ENCODE measurements around the gene C1QTNF7.

C1QTNF7 gene

DNA sequence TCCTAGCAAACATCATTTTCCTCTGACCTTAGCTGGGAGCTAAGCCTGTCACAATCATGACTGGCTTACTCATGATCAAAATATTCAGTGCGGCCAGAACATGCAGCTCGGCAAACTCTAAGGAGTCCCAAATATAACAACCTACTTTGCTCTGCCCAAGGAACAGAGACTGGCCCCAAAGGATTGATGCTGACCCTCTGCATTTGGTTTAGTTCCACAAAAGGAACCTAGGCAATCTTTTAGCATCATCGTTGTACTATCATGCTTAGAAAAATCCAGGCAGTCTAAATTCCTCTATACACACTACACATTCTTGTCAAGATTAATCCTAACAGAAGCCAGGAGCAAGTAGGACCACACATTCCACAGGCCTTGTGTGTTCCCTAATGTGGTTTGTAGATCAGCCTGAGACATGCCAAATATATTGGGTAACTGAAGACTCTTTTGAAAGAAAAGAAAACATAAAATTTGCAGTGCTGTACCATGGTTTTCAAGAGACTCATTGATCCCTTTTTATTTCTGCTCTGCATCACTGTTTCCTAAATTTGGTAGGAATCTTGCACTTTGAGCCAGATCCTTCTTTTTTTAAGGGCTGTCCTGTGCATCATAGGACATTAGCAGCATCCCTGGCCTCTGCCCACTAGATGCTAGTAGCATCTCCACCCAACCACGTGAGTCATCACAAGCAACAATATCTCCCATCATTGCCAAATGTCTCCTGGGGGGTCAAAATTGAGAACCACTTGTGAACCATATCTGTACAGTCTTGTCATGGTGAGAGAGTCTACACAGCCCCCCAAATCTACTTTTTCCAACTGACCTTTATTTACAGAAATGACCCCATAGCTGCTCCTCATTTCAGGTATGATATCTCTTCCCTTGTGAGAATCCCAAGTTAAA, 24.3 kb downstream of the C1QTNF7 start:
- in situ Hi-C loops (cut with HindIII; ENCODE audit: low sequenced_read_pairs): no loop called here

DNA sequence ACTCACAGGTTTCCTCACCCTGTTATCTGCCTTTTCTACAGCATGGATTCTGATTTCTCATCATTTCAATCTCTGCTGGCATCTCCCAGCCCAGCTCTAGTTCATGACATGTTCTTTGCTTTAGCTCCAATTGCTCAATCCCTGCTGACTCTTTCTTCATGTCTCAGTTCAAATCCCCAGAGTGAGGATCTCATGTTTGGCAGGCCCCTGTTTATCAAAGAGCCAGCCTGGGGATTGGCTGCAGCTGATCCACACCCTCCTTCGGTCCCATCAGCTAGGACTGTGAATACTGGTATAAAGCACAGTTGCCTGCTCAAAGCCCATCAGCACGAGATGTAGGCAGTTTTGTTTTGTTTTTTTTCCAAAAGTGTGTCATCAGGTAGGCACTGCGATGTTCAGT, 27.5 kb downstream of the C1QTNF7 start:
- in situ Hi-C loops (cut with HindIII; ENCODE audit: low sequenced_read_pairs): no loop called here

- in situ Hi-C loops (cut with HindIII; ENCODE audit: low sequenced_read_pairs): no loop called here
These were observed 29.8 kb downstream of the C1QTNF7 start for GRCh38 chr4:15457406-15458201.

GRCh38 chr4:15458616-15459015, 30.8 kb downstream of the C1QTNF7 start:
- in situ Hi-C loops (cut with HindIII; ENCODE audit: low sequenced_read_pairs): no loop called here

- in situ Hi-C loops (cut with HindIII; ENCODE audit: low sequenced_read_pairs): no loop called here
These were observed 31.9 kb downstream of the C1QTNF7 start for GRCh38 chr4:15459706-15460105.

GRCh38 chr4:15466596-15466995, 38.8 kb downstream of the C1QTNF7 start:
- in situ Hi-C loops (cut with HindIII; ENCODE audit: low sequenced_read_pairs): no loop called here

GRCh38 chr4:15469402-15470127, 41.7 kb downstream of the C1QTNF7 start, which contains the start of gene CC2D2A:
TSS of gene CC2D2A (plus strand) at chr4:15469882. CDS start at chr4:15475933, 6,051 bp downstream.
- in situ Hi-C loops (cut with HindIII; ENCODE audit: low sequenced_read_pairs): no loop called here

DNA sequence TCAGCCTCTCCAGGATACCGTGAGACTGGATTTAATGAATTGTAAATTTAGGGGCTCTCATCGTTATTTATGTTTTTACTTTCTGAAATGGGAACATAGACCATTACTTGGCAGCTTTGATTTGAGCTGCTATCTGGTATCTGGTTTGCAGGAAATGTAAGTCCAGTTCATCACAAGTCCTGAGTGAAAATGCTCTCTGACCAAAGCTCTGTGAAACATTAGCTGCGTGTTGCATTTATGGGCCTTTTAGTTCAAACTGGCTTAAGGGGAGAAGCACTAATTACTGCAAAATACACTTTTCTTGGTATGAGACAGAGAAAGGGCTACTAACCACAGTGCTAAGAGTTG, 42.3 kb downstream of the C1QTNF7 start:
- in situ Hi-C loops (cut with HindIII; ENCODE audit: low sequenced_read_pairs): no loop called here

DNA sequence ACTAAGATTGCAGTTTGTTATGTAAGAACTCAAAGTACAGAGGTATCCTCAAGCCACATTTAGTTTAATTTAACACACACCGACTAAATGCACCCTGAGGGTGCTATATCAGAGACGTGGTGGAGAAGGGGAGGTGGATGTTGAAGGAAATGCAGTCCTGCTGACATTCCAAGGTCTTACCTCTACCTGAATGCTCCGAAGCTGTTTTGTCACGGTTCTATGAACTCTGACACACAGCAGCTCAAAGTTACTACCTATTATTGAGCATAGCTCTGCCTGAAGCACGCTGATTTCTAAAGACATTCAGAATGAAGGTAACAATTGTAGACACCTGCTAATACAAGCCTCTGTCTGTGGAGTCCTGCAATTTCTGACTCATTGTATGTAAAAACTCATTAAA, 48.6 kb downstream of the C1QTNF7 start:
- in situ Hi-C loops (cut with HindIII; ENCODE audit: low sequenced_read_pairs): no loop called here

DNA sequence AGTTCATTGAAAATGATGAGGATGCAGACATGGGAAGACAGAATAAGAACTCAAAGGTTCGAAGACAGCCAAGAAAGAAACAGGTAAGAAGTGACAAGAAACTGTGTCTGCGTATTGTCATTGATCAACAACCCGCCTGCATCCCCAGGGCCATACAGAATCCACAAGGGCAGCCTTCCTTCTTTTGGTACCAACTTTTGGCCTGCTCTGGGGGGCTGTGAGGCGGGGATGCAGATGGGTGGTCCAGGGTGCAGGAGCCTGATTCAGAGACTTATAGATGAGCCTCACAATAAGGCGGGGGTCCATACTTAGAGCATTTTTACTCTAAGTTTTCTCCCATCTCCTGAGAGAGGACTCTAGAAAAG, 50.9 kb downstream of the C1QTNF7 start:
- in situ Hi-C loops (cut with HindIII; ENCODE audit: low sequenced_read_pairs): no loop called here

DNA sequence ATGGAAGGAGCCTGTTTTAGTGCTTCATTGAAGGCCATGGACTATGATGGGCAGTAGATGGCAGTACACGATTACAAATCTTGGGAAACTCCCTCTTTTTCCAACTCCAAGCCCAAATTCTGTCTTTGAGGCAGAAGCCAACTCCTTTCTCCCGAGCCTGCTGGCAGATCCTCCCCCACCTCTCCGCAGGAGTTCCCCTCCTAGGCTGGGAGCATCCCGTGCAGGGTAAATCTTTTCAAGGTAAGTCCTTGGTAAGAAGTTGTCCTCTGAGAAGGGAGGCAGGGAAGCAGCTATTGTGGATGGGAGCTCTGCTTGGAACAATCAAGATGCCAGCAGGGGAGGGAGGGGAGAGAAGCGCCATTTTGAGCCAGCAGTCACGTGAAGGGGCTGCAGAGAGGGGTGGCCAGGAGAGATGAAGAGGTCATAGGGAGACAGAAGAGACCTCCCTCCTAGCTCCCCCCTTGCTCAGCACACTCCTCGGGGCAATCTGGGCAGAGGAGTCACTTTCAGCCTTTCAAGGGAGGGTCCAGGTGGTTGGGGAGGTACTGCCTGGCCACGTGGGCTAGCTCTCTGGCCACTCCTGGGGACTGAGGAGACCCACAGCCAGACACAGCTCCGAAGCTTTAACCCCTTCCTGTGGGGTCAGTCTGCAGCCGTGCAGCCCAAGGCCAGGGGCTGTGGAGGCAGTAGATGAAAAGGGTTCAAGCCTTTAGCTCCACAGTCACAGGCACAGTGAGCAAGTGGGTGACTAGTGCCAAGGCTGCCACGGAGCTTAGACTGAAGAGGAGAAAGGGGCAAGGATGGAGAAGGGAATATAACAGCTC, 51.5 kb downstream of the C1QTNF7 start:
- in situ Hi-C loops (cut with HindIII; ENCODE audit: low sequenced_read_pairs): no loop called here

DNA sequence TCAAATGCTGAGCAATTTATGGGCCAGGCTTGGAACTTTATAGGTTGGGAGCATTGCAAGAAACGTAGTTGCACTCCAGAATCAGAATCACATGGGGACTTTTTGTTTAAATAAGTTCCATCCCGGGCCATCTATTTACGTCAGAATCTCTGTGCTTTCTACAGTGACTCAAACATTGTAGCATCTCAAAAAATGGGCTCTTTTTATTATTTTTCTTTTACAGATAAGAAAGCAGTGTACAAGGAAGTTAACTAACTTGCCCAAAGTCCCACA, 52.0 kb downstream of the C1QTNF7 start:
- in situ Hi-C loops (cut with HindIII; ENCODE audit: low sequenced_read_pairs): no loop called here

DNA sequence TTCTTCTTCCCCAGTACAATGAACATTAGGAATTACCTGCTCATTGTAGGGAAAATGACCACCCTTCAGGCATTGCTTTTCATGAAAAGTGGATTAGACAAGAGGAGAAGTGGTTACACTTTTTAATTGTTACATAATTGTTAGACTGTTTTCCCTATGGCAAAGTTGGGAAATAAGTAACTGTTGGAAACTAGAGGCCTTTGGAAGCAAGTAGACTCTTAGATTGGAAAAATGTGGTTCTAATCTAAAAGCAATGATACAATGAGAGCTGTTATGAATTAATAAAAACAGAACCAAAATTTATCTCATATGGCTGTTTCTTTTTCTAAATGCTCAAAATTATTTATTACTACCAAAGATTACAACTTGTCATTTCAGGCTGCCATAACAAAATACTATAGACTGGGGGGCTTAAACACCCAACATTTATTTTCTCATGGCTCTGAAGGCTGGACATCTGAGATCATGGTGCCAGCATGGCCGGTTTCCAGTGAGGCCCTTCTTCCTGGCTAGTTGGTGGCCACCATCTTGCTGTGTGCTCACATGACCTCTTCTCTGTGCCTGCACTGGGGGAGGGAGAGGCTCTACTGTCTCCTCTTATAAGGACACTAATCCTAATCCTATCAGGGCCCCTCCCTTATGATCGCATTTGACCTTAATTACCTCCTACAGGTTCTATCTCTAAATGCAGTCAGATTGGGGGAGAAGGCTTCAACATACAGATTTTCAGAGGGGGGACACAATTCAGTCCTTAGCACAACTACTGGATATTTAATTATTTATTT, 54.3 kb downstream of the C1QTNF7 start:
- in situ Hi-C loops (cut with HindIII; ENCODE audit: low sequenced_read_pairs): no loop called here

DNA sequence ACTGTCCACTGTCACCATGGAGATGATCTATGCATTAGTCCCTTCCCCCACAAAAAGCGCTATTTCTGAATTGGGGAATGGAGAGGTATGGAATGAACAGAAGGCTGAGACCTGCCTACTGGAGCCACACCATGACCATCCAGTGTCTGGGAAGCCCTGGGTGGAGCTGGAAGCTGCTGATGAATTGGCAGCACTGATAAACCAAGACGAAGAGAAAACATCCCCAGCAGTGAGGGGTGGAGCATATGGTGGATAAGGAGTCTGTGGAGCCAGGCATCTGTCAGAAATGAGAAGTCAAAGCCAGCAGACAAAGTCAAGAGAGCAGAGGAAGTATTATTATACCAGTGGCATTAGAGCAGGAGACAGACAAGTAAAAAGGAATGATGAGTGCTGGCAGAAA, 55.0 kb downstream of the C1QTNF7 start:
- in situ Hi-C loops (cut with HindIII; ENCODE audit: low sequenced_read_pairs): no loop called here

GRCh38 chr4:15488136-15488535, 60.3 kb downstream of the C1QTNF7 start:
- in situ Hi-C loops (cut with HindIII; ENCODE audit: low sequenced_read_pairs): no loop called here

GRCh38 chr4:15488658-15489470, 61.0 kb downstream of the C1QTNF7 start:
- in situ Hi-C loops (cut with HindIII; ENCODE audit: low sequenced_read_pairs): no loop called here

GRCh38 chr4:15489551-15489950, 61.7 kb downstream of the C1QTNF7 start:
- in situ Hi-C loops (cut with HindIII; ENCODE audit: low sequenced_read_pairs): no loop called here

DNA sequence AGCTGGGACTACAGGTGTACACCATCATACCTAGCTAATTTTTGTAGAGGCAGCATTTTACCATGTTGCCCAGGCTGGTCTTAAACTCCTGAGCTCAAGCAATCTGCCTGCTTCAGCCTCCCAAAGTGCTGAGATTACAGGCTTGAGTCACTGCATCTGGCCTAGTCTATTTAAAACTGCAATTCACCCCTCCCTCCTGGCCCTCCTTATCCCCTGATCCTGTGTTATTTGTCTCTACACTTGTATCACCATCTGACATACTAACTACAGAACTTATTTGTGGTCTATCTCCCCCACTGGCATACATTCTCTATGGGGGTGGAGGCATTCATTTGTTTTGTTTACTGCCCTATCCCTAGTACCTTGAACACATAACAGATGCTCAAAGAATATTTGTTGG, 65.6 kb downstream of the C1QTNF7 start:
- in situ Hi-C loops (cut with HindIII; ENCODE audit: low sequenced_read_pairs): no loop called here

DNA sequence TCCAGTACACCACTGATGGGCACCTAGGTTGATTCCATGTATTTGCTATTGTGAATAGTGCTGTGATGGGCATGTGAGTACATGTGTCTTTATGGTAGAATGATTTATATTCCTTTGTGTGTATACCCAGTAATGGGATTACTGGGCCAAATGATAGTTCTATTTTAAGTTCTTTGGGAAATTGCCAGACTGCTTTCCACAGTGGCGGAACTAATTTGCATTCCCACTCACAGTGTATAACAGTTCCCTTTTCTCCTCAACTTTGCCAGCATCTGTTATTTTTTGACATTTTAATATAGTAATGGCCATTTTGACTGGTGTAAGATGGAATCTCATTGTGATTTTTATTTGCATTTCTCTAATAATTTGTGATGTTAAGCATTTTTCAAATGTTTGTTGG, 67.8 kb downstream of the C1QTNF7 start:
- in situ Hi-C loops (cut with HindIII; ENCODE audit: low sequenced_read_pairs): no loop called here

All from DLD1 (cell line).